ENCODE measurements around the gene MED17.
"Not testable (repeated sequence)": the region's sequence is repeated elsewhere in the genome, so short reads cannot be mapped to it uniquely, and the experiment has no call there.

The MED17 gene

DNA sequence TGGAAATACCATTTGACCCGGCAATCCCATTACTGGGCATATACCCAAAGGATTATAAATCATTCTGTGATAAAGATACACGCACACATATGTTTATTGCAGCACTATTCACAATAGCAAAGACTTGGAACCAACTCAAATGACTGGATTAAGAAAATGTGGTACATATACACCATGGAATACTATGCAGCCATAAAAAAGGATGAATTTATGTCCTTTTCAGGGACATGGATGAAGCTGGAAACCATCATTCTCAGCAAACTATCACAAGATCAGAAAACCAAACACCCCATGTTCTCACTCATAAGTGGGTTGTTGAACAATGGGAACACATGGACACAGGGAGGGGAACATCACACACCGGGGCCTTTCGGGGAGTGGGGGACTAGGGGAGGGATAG, 25.0 kb upstream of the MED17 start:
- DNase-seq: not testable (repeated sequence)

DNA sequence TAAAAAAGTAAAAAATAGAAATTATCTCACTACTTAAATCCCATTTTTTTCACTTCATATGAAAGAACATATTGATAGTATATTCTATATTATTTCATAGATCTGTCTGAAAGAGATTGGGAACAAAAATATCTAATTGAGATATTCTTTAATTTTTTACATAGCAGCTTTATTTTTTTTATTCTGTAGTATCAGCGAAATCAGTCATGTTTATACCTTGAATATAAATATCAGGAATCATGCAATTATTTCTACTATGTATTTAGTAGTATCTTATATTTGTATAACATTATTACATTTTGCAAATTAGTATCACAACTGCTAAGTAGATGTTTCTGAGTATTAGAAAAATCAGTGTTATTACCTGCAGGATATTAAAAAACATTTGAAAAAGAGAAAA, 22.2 kb upstream of the MED17 start:
- DNase-seq: no peak

DNA sequence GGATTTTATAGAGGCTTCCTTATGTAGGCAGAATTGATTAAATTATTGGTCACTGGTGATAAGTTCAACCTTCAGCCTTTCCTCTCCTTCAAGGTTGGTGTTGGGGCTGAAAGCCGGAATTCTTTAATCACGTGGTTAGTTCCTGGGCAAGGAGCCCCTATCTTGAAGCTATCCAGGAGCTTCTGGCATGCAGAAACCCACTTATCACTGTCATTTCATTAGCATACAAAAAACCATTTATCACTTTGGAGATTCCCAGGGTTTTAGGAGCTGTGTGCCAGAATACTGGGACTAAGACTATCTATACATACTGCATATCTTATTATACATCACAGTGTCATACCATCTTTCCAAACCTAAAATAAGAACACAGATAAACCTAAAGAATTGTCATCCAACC, 18.5 kb upstream of the MED17 start:
- DNase-seq: no peak

DNA sequence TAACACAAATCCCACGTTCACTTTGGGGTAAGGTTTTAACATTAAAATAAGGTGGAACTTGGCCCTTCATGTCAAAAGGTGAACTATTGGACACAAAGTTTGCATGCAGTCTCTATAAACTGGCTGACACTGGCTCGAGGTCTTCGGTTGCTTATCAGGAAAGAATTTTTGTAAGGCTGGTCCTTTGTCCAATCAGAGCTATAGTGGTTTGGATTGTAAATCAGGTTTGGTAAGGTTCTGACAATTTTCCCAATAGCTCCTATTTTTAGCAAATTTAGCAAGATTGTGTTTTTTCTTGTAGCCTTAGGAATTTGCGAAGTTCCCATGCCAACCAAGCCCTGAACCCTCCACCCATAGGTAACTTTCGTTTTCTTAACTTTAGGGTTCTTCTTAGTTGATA, 17.6 kb upstream of the MED17 start:
- no peak for DNase-seq

DNA sequence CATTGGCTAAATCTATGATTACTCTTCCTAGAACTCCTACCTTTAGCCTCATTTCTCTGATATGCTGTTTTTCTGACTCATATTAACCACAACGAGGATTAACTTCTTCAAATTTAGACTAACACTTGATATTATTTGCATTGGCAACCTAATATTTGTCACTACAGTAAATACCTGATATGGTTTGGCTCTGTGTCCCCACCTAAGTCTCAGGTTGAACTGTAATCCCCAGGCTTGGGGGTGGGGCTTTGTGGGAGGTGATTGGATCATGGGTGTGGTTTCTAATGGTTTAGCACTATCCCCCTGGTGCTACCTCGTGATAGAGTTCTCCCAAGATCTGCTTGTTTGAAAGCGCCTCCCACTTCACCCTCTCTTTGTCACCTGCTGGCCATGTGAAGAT, 17.1 kb upstream of the MED17 start:
- DNase-seq: no peak

DNA sequence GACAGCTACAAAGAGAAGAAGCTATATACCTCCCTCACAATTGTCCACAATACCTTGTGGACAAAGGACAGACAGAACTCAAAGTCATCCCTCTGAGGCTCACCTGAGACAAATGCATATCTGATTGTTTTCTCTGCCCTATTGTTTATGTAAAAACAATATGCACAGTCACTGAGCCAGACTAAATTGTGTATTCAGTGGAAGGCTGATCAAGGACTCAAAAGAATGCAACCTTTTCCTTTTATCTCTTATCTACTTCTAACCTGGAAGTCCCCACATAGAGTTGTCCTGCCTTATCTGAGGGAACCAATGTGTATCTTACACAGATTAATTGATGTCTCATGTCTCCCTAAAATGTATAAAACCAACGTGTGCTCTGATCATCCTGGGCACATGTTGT, 13.9 kb upstream of the MED17 start:
- DNase-seq: no peak

DNA sequence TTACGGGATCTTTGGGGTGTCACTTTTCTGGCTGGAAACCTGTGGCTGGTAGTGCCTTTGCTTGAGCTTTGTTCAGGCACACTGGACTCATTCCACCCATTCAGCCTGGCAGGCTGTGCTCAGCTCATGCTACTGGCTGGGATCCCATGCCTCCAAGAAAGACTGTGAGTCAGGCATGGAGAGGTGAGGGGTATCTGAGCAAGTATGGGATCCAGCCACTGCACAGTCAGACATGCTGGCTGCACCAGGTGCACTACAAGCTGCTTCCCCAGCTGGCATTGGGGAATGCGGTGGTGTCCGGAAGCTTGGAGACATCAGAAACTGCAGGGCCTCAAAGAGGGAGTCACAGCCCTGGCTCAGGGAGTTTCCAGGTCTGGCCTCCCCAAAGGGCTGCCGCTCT, 12.0 kb upstream of the MED17 start:
- no peak for DNase-seq

DNA sequence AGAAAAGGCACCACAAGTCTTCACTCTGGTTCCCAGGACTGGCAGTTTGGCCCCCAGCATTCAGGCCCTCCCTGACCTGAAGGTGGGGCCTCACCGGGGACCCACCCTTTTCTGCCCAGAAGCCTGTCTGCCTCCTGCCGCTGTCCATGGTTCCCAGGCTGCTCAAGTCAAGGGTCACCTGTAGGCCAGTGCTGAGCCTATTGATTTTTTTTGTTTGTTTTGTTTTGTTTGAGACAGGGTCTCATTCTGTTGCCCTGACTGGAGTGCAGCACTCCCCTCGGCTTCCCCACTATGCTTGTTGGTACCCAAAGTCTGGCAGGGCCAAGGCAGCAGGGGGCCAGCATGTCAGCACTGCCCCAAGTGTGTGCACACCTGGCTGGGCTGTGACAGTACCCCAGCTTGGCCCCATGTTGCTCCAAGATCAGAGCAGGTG, 11.0 kb upstream of the MED17 start:
- DNase-seq: no peak

DNA sequence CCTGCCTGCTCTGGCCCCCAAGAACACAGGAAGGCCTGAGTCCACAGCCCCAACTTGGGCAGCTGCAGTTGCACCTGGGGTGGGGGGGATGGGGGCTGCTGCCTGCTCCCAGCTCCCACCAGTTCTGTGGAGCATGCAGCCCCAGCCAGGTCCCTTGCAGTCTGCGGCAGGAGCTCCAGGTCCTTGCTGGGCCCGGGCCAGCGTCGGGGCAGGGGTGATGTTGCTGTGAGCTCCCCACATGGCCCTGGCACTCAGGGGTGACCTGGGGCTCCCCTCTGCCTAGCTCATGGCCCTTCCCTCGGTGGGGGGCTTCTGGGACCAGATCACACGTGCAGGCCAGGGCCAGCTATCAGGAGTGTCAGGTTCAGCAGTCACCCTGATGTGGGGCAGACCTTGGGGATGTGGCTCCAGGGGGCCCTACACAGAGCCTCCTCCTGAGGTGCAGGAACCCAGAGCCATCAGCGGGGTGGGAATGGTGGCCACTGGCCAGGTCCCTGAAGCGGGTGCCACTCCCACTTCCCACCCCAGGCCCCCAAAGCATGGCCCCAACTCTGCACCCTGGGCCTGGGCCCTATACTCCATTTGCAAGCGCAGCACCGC, 10.4 kb upstream of the MED17 start:
- DNase-seq: no peak

DNA sequence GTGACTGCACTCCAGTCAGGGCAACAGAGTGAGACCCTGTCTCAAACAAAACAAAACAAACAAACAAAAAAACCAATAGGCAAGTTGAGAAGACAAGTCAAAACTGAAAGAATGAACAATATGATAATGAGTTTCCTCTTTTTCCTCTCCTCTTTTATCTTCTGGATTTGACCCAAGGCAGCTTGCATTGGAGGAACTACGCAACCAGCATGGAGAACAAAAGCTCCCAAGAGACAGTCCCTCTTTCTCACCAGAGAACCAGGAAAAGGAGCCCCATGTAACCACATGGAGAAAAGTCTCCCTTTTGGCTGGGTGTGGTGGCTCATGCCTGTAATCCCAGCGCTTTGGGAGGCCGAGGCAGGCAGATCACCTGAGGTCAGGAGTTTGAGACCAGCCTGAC, 9.5 kb upstream of the MED17 start:
- not testable (repeated sequence) for DNase-seq

DNA sequence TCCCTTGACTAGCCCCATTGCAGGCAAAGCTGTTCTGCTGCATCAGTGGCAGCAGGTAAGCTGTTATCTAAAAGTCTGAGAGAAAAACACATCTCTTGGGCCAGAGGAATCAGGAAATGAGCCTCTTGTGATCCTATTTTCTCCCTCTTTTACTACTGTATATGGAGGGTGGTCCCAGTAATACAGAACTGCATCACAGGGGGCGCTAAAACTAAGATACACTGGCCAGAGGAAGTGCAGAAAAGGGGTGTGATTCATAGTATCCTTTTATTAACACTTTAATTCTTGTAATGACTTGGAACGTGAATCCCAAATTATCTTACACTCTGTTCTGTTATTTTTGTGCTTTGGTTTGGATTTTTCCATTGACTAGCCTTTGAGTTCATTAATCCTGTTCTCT, 8.8 kb upstream of the MED17 start:
- DNase-seq: no peak

DNA sequence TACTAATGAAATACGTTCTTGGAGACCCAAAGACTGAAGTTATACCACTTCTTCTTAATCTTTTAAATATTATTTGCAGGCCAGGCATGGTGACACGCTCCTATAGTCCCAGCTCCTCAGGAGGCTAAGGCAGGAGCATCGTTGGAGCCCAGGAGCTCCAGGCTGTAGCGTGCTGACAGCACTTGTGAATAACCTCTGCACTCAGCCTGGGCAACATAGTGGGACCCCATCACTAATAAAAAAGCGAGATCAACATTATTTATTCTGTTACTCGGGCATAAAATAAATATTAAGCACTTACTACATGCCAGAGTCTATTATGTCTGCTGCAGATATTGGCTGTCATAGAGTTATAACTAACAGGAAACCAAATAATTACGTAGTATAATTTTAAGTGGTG, 720 bp upstream of the MED17 start:
- no peak for DNase-seq

DNA sequence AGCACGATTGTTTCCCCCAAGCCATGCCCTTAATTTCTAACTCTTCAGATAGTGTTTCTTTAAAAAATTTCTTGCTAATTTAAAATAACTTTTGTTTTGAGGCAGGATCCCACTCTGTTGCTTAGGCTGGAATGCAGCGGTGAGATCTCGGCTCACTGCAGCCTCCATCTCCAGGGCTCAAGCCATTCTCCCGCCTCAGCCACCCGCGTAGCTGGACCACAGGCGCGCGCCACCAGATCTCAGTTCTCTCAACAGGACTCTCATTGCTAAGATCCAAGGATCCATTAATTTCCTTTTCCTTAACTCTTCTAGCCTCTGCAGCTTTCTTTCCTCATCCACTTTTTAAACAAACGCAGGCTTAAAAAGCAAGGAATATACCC, 327 bp upstream of the MED17 start:
- DNase-seq: no peak

DNA sequence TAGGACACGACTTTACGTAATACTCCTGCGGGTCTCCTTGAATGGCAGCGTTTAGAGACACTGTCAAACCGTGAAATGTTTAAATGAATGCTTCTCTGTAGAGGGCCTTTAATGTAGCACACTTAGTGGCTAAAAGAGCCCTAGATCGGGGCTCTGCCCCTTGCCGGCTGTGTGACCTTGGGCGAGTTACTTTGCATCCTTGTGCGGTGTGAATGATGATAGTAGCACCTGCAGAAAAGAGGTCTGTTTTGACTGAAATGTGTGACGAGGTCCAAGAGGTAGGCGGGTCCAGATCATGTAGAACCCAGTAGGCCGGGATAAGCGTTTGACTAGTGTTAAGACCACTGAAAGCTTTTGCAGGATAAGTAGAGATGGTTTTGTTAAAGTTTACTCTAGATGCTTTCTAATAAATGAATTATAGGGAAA, 866 bp downstream of the MED17 start:
- DNase-seq: no peak

DNA sequence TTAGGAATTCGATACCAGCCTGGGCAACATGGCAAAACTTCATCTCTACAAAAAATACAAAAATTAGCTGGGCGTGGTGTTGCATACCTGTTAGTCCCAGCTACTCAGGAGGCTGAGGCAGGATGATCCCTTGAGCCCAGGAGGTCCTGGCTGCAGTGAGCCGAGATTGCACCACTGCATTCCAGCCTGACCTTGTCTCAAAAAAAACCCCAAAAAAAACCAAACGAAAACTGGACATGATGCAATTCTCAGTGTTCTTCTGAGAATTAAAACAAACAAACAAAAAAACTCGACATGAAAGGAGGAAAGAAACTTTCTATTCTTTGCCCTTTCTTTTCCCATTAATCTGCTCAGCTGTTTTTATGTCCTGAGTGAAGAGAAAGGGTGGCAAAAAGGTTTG, 7.4 kb downstream of the MED17 start:
- no peak for DNase-seq

DNA sequence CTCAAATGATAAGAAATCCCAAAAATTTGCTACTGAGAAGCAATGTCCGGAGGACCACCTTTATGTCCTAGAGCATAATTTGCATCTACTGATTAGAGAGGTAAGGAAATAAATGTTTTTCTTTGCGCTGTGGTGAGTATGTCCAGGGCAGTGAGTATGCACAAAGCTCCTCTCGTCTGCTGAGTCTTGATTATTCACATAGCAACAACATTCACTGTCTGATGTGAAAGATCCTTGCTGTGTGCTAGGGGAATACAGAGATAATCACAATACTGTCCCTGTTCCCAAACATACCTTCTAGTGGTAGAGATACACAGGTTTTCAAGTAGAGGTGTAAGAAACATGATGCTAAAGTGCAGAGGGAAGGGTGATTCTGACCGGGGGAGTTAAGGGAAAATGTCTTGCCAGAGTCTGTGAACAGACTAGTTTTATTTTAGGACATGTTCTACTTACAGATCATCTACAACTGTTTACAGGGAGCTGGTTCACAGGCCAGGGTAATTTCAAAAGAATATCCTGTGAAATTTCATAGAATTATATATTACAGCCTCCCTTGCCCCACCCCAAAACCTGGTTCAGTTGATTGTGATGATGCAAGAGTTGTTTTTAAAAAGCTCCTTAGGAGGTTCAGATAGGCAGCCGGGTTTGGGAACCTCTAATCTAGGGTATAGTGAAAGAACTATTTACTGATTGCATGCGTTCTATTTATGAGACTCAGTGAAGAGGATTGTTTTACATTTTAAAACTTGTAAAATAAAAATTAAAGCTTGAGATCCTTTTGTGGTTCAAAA, 12.6 kb downstream of the MED17 start:
- no peak for DNase-seq

DNA sequence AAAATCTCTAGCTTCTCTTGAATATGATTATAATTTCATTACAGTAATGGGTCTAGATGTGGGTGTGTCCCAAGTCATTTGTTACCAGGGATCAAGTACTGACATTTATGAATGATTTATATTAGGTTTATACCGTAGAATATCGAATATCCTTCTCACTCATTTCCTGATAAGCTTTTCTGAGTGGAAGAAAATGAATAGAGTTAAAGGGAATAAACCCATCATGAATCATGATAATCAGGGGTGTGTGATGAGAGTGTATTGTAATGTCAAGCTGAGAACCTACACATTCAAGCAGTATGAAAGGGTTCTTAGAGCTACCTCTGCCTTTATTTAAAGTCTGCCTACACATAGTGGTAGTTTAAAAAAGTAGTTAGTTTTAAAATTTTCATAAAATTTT, 17.3 kb downstream of the MED17 start:
- DNase-seq: no peak

DNA sequence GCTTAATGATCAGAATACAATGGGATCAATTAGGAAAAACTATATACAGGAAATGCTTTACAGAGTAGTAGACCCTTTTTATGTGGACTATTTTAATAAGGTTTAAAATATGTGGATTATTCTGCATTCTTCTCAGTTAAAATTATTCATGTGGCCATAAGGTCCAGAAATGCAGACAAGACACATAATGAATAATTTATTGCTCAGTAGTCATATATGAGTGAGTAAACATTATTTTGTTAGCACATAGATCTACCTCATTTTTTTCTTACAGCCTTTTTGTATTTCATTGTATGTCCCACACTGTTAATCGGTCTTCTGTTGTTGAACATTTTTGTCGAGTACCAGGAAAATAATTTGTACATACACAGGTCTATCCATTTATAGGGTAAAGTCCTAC, 20.8 kb downstream of the MED17 start:
- DNase-seq: no peak

DNA sequence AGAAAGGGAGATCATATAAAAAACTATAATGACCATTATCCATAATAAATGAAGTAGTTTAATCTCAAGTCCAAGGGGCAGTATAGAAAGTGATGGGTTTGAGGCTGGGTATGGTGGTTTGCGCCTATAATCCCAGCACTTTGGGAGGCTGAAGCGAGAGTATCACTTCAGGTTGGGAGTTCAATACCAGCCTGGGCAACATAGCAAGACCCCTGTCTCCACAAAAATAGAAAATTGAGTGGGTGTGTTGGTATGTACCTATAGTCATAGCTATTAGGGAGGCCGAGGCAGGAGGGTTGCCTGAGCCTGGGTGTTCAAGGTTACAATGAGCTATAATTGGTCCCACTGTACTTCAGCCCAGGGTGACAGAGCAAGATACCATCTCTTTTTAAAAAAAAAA, 23.9 kb downstream of the MED17 start:
- DNase-seq: no peak

DNA sequence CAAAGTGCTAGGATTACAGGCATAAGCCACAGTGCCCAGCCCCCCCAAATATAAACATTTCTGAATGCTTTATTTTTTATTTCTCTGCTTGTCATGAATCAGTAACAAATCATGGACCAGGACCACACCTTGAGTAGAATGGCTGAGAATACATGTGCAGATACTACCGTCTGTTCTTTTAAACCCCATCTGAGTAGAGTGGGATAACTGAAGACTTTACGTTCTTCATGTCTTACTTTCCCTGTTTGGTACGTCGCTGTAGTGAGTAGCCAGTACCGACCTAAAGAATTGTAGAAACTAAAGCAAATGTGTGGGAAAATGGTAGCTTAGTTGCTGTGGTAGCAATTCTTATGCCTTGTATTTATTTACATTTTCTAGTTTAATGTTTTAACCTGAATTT, 29.9 kb downstream of the MED17 start:
- no peak for DNase-seq

DNA sequence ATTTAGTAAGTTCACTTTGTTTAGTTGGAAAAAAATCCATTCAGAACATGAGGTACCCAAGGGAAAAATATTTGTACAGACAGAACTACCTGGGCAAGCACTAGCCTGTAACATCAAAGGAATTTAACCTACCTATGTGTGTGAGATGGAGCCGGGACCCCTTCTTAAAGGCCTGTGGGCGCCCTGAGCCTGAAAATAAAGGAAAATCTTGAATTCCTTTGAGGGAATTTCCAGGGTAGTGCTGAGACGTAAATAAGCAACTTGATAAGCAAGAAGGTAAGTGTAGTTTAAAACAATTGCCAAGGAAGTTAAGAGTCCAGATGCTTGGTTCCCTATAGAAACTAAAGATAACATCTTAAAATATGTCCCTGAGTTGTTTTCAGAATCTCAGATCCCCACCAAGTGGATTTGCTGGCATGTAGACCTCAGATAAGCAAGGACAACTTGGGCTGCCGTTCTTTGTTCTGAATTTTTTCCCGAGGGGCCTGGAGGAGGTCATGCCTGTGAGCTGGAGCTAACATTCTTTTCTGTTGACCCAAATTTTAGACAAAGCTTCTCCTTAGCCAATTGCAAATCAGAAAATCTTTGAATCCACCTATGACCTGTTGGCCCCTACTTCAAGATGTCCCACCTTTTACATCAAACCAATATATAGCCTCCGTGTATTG, 31.0 kb downstream of the MED17 start:
- DNase-seq: no peak

DNA sequence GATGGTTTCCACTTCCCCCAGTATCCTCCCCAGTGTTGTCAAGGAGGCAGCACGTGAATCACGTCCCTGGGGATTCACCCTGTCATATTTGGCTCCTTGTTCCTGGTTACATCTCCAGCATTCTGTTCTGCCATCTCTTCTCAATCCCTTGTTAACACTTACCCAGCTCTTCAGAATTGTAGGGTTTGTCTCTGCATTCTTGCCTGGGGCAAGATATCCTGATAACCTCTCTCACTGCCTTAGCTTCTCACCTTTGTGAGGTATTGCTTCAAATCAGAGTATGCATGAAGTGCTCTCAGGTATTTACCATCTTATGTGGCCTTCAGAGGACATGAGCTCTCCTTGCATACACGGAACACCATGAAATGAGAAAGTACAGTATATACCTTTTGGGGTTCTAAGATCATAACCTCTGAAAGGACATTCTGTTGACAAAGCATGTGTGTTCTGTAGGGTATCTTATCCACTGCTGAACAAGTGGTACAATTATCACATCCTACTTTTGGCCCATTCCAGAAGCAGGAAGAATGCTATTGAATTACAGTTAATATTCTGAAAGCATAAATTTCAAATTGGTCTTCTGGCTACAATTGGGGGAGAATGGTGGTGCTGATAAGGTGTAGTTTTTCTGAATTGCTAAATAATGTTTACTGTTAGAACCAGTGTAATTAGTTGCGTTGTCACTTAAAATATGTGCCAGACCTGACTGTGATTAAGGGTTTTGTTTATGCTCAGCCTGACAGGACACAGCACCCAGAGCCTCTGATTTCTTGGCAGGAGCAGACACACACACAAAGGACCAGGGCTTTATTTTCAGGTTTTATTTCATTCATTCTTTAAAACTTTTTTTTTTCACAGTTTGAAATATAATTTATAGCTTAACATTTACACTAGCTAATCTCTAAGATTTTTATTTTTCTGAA, 33.6 kb downstream of the MED17 start:
- no peak for DNase-seq

DNA sequence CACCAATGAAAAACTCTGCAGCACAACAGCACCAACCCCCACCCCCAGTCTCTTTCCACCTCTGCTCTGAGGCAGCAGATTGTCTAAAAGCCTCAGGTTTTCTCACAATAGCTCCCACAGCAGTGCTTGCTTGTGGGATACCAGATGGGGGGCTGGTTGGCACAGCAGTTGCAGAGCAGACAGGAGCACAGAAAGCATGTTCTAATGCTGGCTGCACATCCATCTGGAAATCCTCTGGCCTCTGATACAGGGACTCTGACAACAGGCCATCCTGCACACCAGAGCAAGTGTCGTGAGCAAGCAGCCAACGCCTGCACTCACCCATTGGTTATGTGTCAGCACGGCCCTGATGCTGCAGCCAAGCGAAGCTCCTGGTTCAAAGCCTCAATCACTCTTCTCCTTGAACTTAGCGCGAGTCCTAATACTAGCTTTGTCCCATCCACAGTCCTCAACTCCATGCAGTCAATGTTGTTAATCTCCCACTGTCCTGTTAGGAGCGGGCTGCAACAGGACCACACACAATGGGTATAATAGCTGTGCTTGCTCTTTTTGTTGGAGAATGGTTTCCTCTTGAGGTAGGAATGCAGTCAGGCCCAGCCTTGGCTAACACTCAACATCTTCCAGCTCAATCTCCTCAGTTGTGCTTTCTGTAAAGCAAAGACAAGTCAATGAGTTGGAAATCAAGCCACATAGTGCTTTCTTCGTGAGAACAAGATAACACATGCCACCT, 36.0 kb downstream of the MED17 start:
- DNase-seq: no peak
